GM18870 (cell line): Measurements from ENCODE around the gene LRRC45.
A peak's percentile ranks its signal among the peaks of the same experiment; 100 is the strongest.

ENCODE experiments used
- ATAC-seq: cut with Tn5 transposase; IDR thresholded peaks from one replicate; pipeline ENCODE4 v1.9.1; 2021; ENCODE audit warnings: moderate library complexity; ENCODE audit not compliant: unreplicated experiment

Gene LRRC45

GRCh38 chr17:82018989-82019689 lies 4.0 kb upstream of the LRRC45 start:
- ATAC-seq, result no peak

GRCh38 chr17:82019690-82020571 lies 3.2 kb upstream of the LRRC45 start:
- no peak for ATAC-seq

GRCh38 chr17:82020572-82021106 lies 2.5 kb upstream of the LRRC45 start:
- ATAC-seq, result no peak

- no peak for ATAC-seq
Measured at GRCh38 chr17:82021107-82021899, 1.8 kb upstream of the LRRC45 start.

- no peak for ATAC-seq
Measured at GRCh38 chr17:82021900-82022309, 1.2 kb upstream of the LRRC45 start.

GRCh38 chr17:82022310-82022980 lies 660 bp upstream of the LRRC45 start, which contains the start of gene CENPX:
TSS of gene CENPX (minus strand) at chr17:82022878. CDS start at chr17:82022861, 17 bp downstream.
- ATAC-seq, result peak; percentile 17

GRCh38 chr17:82023447-82024241 lies 539 bp downstream of the LRRC45 start:
- ATAC-seq, result no peak

GRCh38 chr17:82024859-82025258 lies 1.8 kb downstream of the LRRC45 start:
- no peak for ATAC-seq

GRCh38 chr17:82025401-82026107 lies 2.4 kb downstream of the LRRC45 start:
- ATAC-seq, result no peak

GRCh38 chr17:82028246-82028645 lies 5.1 kb downstream of the LRRC45 start:
- no peak for ATAC-seq

GRCh38 chr17:82028966-82029365 lies 5.9 kb downstream of the LRRC45 start:
- no peak for ATAC-seq

- ATAC-seq, result no peak
Measured at GRCh38 chr17:82029391-82029790, 6.3 kb downstream of the LRRC45 start.

- no peak for ATAC-seq
Measured at GRCh38 chr17:82029990-82030469, 6.9 kb downstream of the LRRC45 start.

GRCh38 chr17:82030470-82031302 lies 7.6 kb downstream of the LRRC45 start:
- no peak for ATAC-seq

- no peak for ATAC-seq
Measured at GRCh38 chr17:82031303-82031884, 8.3 kb downstream of the LRRC45 start, which contains the start of gene RAC3. TSS of gene RAC3 (plus strand) at chr17:82031678. CDS start at chr17:82031762, 84 bp downstream.

GRCh38 chr17:82031885-82032627 lies 9.0 kb downstream of the LRRC45 start:
- no peak for ATAC-seq
